Measurements from ENCODE around the gene DDB1. TPM values are rescaled to one million over a fixed set of nuclear protein-coding genes. Genes with fewer than 3 reads are reported as not detected.
A peak's percentile ranks its signal among the peaks of the same experiment; 100 is the strongest.

The DDB1 gene
- total RNA-seq, 1 experiment from 2014 or later: 302 TPM

GRCh38 chr11:61287338-61287977 lies 45.4 kb downstream of the DDB1 start:
- Histone ChIP-seq H3K27ac (no peak overlapping the region), H2AFZ (no peak overlapping the region), H3K9me2 (ENCODE audit: insufficient read depth) (no peaks in the 10 kb centered on the region), H3K79me2 (ENCODE audit: low read depth) (no peaks in the 10 kb centered on the region), H3K4me2 (no peak overlapping the region), H3K36me3 (ENCODE audit: low read depth) (no peaks in the 10 kb centered on the region), H3K9me3 (ENCODE audit: insufficient read depth, low read depth) (no peaks in the 10 kb centered on the region), H3K4me3 (no peak overlapping the region), H3K27me3 (ENCODE audit: insufficient read depth, low read depth) (no peaks in the 10 kb centered on the region), H4K20me1 (ENCODE audit: insufficient read depth) (0 out of 2 replicates have a peak, but pooled peaks cover 3% of the 10 kb centered on the region), H3F3A (ENCODE audit: insufficient read depth, low read depth) (no peaks in the 10 kb centered on the region; the same call in 1 of the 2 replicates), H3K4me1 (replicated peaks; ENCODE audit: insufficient read depth) (no peaks in the 10 kb centered on the region)
- ChIA-PET POLR2A (ENCODE audit: unreplicated experiment) (no interaction called here), CTCF (interaction anchor here (0.7 kb wide), 2 partner anchors 25 to 348 kb away, joined by 10 to 14 read pairs; no protein-coding TSS in a partner anchor)
- BruUV-seq (replicated peaks): no TSS peak
- no peak for DNase-seq
- TF ChIP-seq CTCF (conservative IDR thresholded peaks at IDR 0.05) (no peak), EZH2 (IDR thresholded peaks at IDR 0.05; ENCODE audit: low read depth) (no peak)
- intact Hi-C loops (cut with micrococcal nuclease; ENCODE audit: unreplicated experiment): no loop called here

DNA sequence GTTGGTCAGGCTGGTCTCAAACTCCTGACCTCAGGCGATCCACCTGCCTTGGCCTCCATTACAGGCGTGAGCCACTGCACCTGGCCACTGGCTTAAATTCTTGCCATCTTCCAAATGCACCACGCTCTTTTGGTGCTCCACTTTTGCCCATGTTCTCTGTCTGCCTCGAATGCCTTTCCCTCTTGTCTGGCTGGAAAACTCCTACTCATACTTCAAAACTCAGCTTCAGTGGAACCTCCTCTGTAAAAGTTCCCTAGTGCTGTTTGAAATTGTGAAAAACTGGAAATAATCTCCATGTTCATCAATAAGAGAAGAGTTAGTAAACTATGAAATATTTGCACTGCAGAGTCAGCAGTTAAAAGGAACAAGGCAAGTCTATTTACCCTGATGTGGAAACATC lies 49.3 kb downstream of the DDB1 start:
- intact Hi-C loops (cut with micrococcal nuclease; ENCODE audit: unreplicated experiment): no loop called here
- no peak overlapping the region for H3K4me2 ChIP-seq
- H4K20me1 ChIP-seq (ENCODE audit: insufficient read depth): no peaks in the 10 kb centered on the region
- BruUV-seq (replicated peaks): no TSS peak
- DNase-seq: no peak
- no peak overlapping the region for H3K4me3 ChIP-seq
- no peak for TF ChIP-seq EZH2 (IDR thresholded peaks at IDR 0.05; ENCODE audit: low read depth)
- no peak for TF ChIP-seq CTCF (conservative IDR thresholded peaks at IDR 0.05)
- H3K27me3 ChIP-seq (ENCODE audit: insufficient read depth, low read depth): peaks cover 10% of the 10 kb centered on the region
- POLR2A ChIA-PET (ENCODE audit: unreplicated experiment): no interaction called here
- H3K36me3 ChIP-seq (ENCODE audit: low read depth): no peaks in the 10 kb centered on the region
- H3K9me3 ChIP-seq (ENCODE audit: insufficient read depth, low read depth): no peaks in the 10 kb centered on the region
- no peak overlapping the region for H2AFZ ChIP-seq
- H3K27ac ChIP-seq: no peak overlapping the region
- CTCF ChIA-PET: no interaction called here
- H3F3A ChIP-seq (ENCODE audit: insufficient read depth, low read depth): no peaks in the 10 kb centered on the region; the same call in 1 of the 2 replicates
- no peaks in the 10 kb centered on the region for H3K4me1 ChIP-seq (replicated peaks; ENCODE audit: insufficient read depth)
- H3K79me2 ChIP-seq (ENCODE audit: low read depth): no peaks in the 10 kb centered on the region
- no peaks in the 10 kb centered on the region for H3K9me2 ChIP-seq (ENCODE audit: insufficient read depth)

GRCh38 chr11:61281581-61282250 lies 51.2 kb downstream of the DDB1 start:
- peaks cover 24% of the 10 kb centered on the region for H3K27me3 ChIP-seq (ENCODE audit: insufficient read depth, low read depth)
- no peaks in the 10 kb centered on the region for H3K36me3 ChIP-seq (ENCODE audit: low read depth)
- no peaks in the 10 kb centered on the region for H3K79me2 ChIP-seq (ENCODE audit: low read depth)
- no TSS peak for BruUV-seq (replicated peaks)
- H3K9me2 ChIP-seq (ENCODE audit: insufficient read depth): no peaks in the 10 kb centered on the region
- no peak overlapping the region for H3K27ac ChIP-seq
- H4K20me1 ChIP-seq (ENCODE audit: insufficient read depth): no peaks in the 10 kb centered on the region
- POLR2A ChIA-PET (ENCODE audit: unreplicated experiment): interaction anchor here (0.5 kb wide), 1 partner anchor 392 kb away, joined by 8 read pairs; no protein-coding TSS in a partner anchor
- intact Hi-C loops (cut with micrococcal nuclease; ENCODE audit: unreplicated experiment): no loop called here
- H3K4me3 ChIP-seq: no peak overlapping the region
- H3K4me2 ChIP-seq: no peak overlapping the region
- H3K4me1 ChIP-seq (replicated peaks; ENCODE audit: insufficient read depth): no peaks in the 10 kb centered on the region
- peak in 1 of 2 experiments; percentile 66 for DNase-seq
- no peaks in the 10 kb centered on the region; the same call in 1 of the 2 replicates for H3F3A ChIP-seq (ENCODE audit: insufficient read depth, low read depth)
- TF ChIP-seq CTCF (conservative IDR thresholded peaks at IDR 0.05) (no peak), EZH2 (IDR thresholded peaks at IDR 0.05; ENCODE audit: low read depth) (no peak)
- no peaks in the 10 kb centered on the region for H3K9me3 ChIP-seq (ENCODE audit: insufficient read depth, low read depth)
- CTCF ChIA-PET: interaction anchor here (0.6 kb wide), 1 partner anchor 214 kb away, joined by 4 read pairs; no protein-coding TSS in a partner anchor
- no peak overlapping the region for H2AFZ ChIP-seq

Data from PC-9 (cell line).